ENCODE results near the gene NECAP2. TPM values are rescaled to one million over a fixed set of nuclear protein-coding genes. Genes with fewer than 3 reads are reported as not detected.
A peak's percentile ranks its signal among the peaks of the same experiment; 100 is the strongest.

NECAP2 gene
- total and polyA plus RNA-seq, 2 of the 4 experiments (the other 2 are of a cell fraction), result 80.5 to 85.1 TPM

GRCh38 chr1:16396591-16396990 is 43.9 kb upstream of the NECAP2 start:
- DNase-seq (peak; percentile 84), ATAC-seq (ENCODE audit: low read depth) (peak; percentile 94)
- no peak overlapping the region for H3K4me2 ChIP-seq (ENCODE audit: low read depth, low read length)
- peak overlapping the region; percentile 95 for H4K5ac ChIP-seq (ENCODE audit: low read depth, low read length)
- H2AFZ ChIP-seq (replicated peaks; ENCODE audit: low read length, poor library complexity), result peak overlapping the region; percentile 73
- H3K56ac ChIP-seq (ENCODE audit: extremely low read depth, insufficient read depth, low read length), result no peak overlapping the region
- no TSS peak for BruUV-seq (replicated peaks)
- peak overlapping the region; percentile 1 to 96; a peak in 3 of 4 replicates for H4K8ac ChIP-seq (ENCODE audit: low read depth in 2 of 2, low read length in 2 of 2)
- H2BK5ac ChIP-seq (ENCODE audit: low read depth, low read length, poor library complexity, severe bottlenecking), result peak overlapping the region; percentile 97
- in situ Hi-C loops (cut with MboI; ENCODE audit: low sequenced_read_pairs) (no loop called here), dilution Hi-C loops (cut with HindIII; ENCODE audit: low sequenced_read_pairs, unreplicated experiment) (no loop called here), intact Hi-C loops (cut with micrococcal nuclease) (no loop called here)
- H3K23ac ChIP-seq (ENCODE audit: low read depth, low read length), result peak overlapping the region; percentile 68; the same call in 1 of the 2 replicates
- no CpG with 5 or more reads among the region's 7 CpGs for WGBS, 2 experiments (ENCODE audit: extremely low coverage in 2 of 2, insufficient read length in 1 of 2)
- H2AK9ac ChIP-seq (replicated peaks; ENCODE audit: low read depth, low read length, poor library complexity), result peak overlapping the region; percentile 93
- H3K14ac ChIP-seq (replicated peaks; ENCODE audit: low read depth, low read length), result peak overlapping the region; percentile 90
- peak overlapping the region; percentile 89 for H4K91ac ChIP-seq (ENCODE audit: insufficient read depth, low read depth, low read length)
- peak overlapping the region; percentile 88 for H2BK120ac ChIP-seq (ENCODE audit: low read depth, low read length)
- peak overlapping the region; percentile 95 for H3K27ac ChIP-seq (ENCODE audit: insufficient read depth, low read length)
- no peak overlapping the region for H3K9ac ChIP-seq (ENCODE audit: low read depth, low read length)
- no peaks in the 10 kb centered on the region for H3K27me3 ChIP-seq (ENCODE audit: control insufficient read depth, insufficient read depth, low read length)
- CTCF ChIA-PET, result no interaction called here
- peaks cover 23% of the 10 kb centered on the region for H3K9me1 ChIP-seq (ENCODE audit: insufficient read depth, low read length)
- peaks cover 22% of the 10 kb centered on the region for H3K4me1 ChIP-seq (ENCODE audit: control insufficient read depth, insufficient read depth, low read length)
- no peak for TF ChIP-seq SMC3 (IDR thresholded peaks at IDR 0.05; ENCODE audit: low read depth, low read length)
- peak; percentile 82 for TF ChIP-seq MAFK (IDR thresholded peaks at IDR 0.05; ENCODE audit: low read depth, low read length)
- H3K79me1 ChIP-seq (ENCODE audit: low read depth in 1 of 2, low read length in 2 of 2), result peaks cover 24 to 75% of the 10 kb centered on the region in 2 experiments; a peak in 3 of 4 replicates
- H2BK20ac ChIP-seq (ENCODE audit: low read depth, low read length), result peak overlapping the region; percentile 62; the same call in 1 of the 2 replicates
- no peak overlapping the region for H3K4me3 ChIP-seq (ENCODE audit: insufficient read depth, low read depth, low read length)
- H3K18ac ChIP-seq (ENCODE audit: low read depth, low read length), result peak overlapping the region; percentile 95
- H2BK15ac ChIP-seq (ENCODE audit: low read depth, low read length), result no peak overlapping the region; the same call in 2 of the 3 replicates
- POLR2A ChIA-PET (ENCODE audit: unreplicated experiment), result no interaction called here
- H3K4ac ChIP-seq (ENCODE audit: low read depth, low read length), result peak overlapping the region; percentile 97
- peaks cover 28% of the 10 kb centered on the region for H4K20me1 ChIP-seq (ENCODE audit: insufficient read depth, low read length)
- peak overlapping the region; percentile 100 for H2AK5ac ChIP-seq (ENCODE audit: low read depth, low read length)
- H3K9me3 ChIP-seq (ENCODE audit: control insufficient read depth, insufficient read depth, low read length), result no peaks in the 10 kb centered on the region
- H3K36me3 ChIP-seq (ENCODE audit: control insufficient read depth, insufficient read depth, low read length), result peaks cover 46% of the 10 kb centered on the region
